ENCODE measurements around the gene SEMA3C. TPM values are rescaled to one million over a fixed set of nuclear protein-coding genes. Genes with fewer than 3 reads are reported as not detected.

Gene SEMA3C
- total and polyA plus RNA-seq, 2 donors (not counting 3 experiments of a cell fraction or from before 2014, with no cell fraction given) = 0.01 to 0.09 TPM

DNA sequence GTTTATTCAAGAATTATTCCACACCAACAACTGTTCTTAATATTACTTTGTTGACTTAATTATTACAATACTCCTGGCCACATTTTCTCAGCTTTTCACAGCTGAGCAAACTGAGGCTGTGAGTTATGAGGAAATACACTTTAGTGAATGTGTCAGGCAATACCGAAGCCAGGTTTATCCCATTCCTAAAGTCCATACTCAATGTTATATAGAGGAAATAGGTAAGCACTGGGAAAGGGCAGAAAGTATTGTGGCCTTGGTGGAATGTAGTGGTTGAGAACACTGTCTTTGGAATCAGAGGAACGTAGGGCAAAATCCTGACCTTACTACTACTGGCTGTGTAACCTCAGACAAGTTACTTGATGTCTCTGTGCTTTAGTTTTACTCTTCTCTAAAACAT, 169.6 kb downstream of the SEMA3C start:
- no peaks in the 10 kb centered on the region for H3K27me3 ChIP-seq (ENCODE audit: control insufficient read depth in 2 of 2, insufficient read depth in 2 of 2, low read length in 2 of 2)
- FAIRE-seq (no peak), DNase-seq (ENCODE audit: low read depth, low spot score) (peak; percentile 45)
- no peaks in the 10 kb centered on the region for H3K79me2 ChIP-seq (ENCODE audit: control insufficient read depth, insufficient read depth, low read length)
- no peaks in the 10 kb centered on the region for H3K9me1 ChIP-seq (replicated peaks; ENCODE audit: control insufficient read depth, extremely low read depth, insufficient read depth, low read length)
- H3K36me3 ChIP-seq (ENCODE audit: control insufficient read depth in 2 of 2, extremely low read depth in 1 of 2, insufficient read depth in 2 of 2, low read length in 2 of 2) = no peaks in the 10 kb centered on the region
- dilution Hi-C loops (cut with MboI; ENCODE audit: extremely low pct_ligation_motif_present, low sequenced_read_pairs) (no loop called here), intact Hi-C loops (cut with micrococcal nuclease) (no loop called here)
- H4K20me1 ChIP-seq (replicated peaks; ENCODE audit: control insufficient read depth, extremely low read depth, insufficient read depth, low read length) = no peaks in the 10 kb centered on the region
- H3K4me3 ChIP-seq (replicated peaks in 1 of 3; ENCODE audit: insufficient read depth in 1 of 3, low read depth in 1 of 3, low read length in 3 of 3) = no peak overlapping the region
- no TSS peak for BruUV-seq (replicated peaks)
- CTCF ChIA-PET = interaction anchor here (1.1 kb wide), 1 partner anchor 26 kb away, joined by 3 read pairs; no protein-coding TSS in a partner anchor
- TF ChIP-seq, protein P1, sequence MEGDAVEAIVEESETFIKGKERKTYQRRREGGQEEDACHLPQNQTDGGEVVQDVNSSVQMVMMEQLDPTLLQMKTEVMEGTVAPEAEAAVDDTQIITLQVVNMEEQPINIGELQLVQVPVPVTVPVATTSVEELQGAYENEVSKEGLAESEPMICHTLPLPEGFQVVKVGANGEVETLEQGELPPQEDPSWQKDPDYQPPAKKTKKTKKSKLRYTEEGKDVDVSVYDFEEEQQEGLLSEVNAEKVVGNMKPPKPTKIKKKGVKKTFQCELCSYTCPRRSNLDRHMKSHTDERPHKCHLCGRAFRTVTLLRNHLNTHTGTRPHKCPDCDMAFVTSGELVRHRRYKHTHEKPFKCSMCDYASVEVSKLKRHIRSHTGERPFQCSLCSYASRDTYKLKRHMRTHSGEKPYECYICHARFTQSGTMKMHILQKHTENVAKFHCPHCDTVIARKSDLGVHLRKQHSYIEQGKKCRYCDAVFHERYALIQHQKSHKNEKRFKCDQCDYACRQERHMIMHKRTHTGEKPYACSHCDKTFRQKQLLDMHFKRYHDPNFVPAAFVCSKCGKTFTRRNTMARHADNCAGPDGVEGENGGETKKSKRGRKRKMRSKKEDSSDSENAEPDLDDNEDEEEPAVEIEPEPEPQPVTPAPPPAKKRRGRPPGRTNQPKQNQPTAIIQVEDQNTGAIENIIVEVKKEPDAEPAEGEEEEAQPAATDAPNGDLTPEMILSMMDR (IDR thresholded peaks at IDR 0.05; ENCODE audit: extremely low read depth in 1 of 2, insufficient read depth in 1 of 2, low read depth in 1 of 2, low read length in 2 of 2) = no peak
- TF ChIP-seq EZH2 (IDR thresholded peaks at IDR 0.05; ENCODE audit: borderline replicate concordance, low read depth, low read length, severe bottlenecking) = no peak
- TF ChIP-seq MYC (IDR thresholded peaks at IDR 0.05; ENCODE audit: low read depth, low read length) = no peak
- no peak for TF ChIP-seq GATA2 (IDR thresholded peaks at IDR 0.05; ENCODE audit: insufficient read depth, insufficient read length, low read depth, low read length)
- no peak for TF ChIP-seq POLR2A (IDR thresholded peaks at IDR 0.05; ENCODE audit: low read depth, low read length)
- no peak for TF ChIP-seq FOS (IDR thresholded peaks at IDR 0.05; ENCODE audit: borderline replicate concordance, insufficient read depth, low read length)
- TF ChIP-seq JUN (IDR thresholded peaks at IDR 0.05; ENCODE audit: borderline replicate concordance, insufficient read depth, insufficient read length, low read depth) = no peak
- TF ChIP-seq, protein P2, sequence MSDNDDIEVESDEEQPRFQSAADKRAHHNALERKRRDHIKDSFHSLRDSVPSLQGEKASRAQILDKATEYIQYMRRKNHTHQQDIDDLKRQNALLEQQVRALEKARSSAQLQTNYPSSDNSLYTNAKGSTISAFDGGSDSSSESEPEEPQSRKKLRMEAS (IDR thresholded peaks at IDR 0.05; ENCODE audit: insufficient read depth, insufficient read length) = no peak
- TF ChIP-seq POLR2AphosphoS5 (IDR thresholded peaks at IDR 0.05; ENCODE audit: insufficient read depth, low read depth, low read length) = no peak
- no peak overlapping the region for H3K27ac ChIP-seq (ENCODE audit: insufficient read depth, low read depth, low read length)
- peaks cover 2% of the 10 kb centered on the region for H3K4me1 ChIP-seq (ENCODE audit: control insufficient read depth, extremely low read depth, insufficient read depth, low read length)
- H3K9me3 ChIP-seq (replicated peaks; ENCODE audit: control insufficient read depth, insufficient read depth, low read length) = no peaks in the 10 kb centered on the region
- no peak overlapping the region for H3K4me2 ChIP-seq (ENCODE audit: insufficient read depth, low read length)
- no peak overlapping the region for H3K9ac ChIP-seq (replicated peaks; ENCODE audit: extremely low read depth, insufficient read depth, low read length)
- POLR2A ChIA-PET = no interaction called here
- no peak overlapping the region for H2AFZ ChIP-seq (ENCODE audit: low read depth, low read length)
